Kidney (tissue), 14 donors: ENCODE data around the gene ATP13A3. TPM values are rescaled to one million over a fixed set of nuclear protein-coding genes. Genes with fewer than 3 reads are reported as not detected.
A peak's percentile ranks its signal among the peaks of the same experiment; 100 is the strongest.

Source experiments
- DNase-seq, 5 donors: peaks; one replicate each; pipeline ENCODE4 v3.0.0-alpha.2; 2013 to 2020
- FAIRE-seq: peaks from 2 replicates; lab custom pipeline; 2012; peaks lifted over from hg19 to GRCh38; lab: Jason Lieb, UNC
- H3K27ac ChIP-seq, 2 donors: one replicate each; pipeline ENCODE4 v1.7.0; 2013; ENCODE audit warnings: low read depth in 2 of 2, low read length in 2 of 2, inconsistent platforms in 1 of 2
- H3K27me3 ChIP-seq: one replicate; pipeline ENCODE4 v1.7.1; 2013; ENCODE audit warnings: low read length, inconsistent platforms; ENCODE audit not compliant: control insufficient read depth, insufficient read depth
- H3K36me3 ChIP-seq, 3 donors: one replicate each; pipeline versions ENCODE4 v1.7.0 to v1.7.1; 2013; ENCODE audit warnings: low read length in 3 of 3, control low read depth in 1 of 3, inconsistent platforms in 1 of 3; ENCODE audit not compliant: insufficient read depth in 3 of 3, control insufficient read depth in 2 of 3
- H3K4me1 ChIP-seq, 3 donors: one replicate each; pipeline versions ENCODE4 v1.7.0 to v1.7.1; 2013; ENCODE audit warnings: low read length in 3 of 3, inconsistent platforms in 1 of 3, low read depth in 1 of 3; ENCODE audit not compliant: control insufficient read depth in 2 of 3, insufficient read depth in 2 of 3
- H3K4me3 ChIP-seq, 3 donors: one replicate each; pipeline versions ENCODE4 v1.7.0 to v1.8.1; 2013; ENCODE audit warnings: low read length in 3 of 3, control low read depth in 1 of 3, inconsistent platforms in 1 of 3
- H3K9ac ChIP-seq, 3 donors: one replicate each; pipeline versions ENCODE4 v1.7.0 to v1.7.1; 2013; ENCODE audit warnings: low read length in 3 of 3, control low read depth in 1 of 3, inconsistent platforms in 1 of 3
- H3K9me3 ChIP-seq, 3 donors: one replicate each; pipeline versions ENCODE4 v1.7.0 to v1.7.1; 2013; ENCODE audit warnings: low read length in 3 of 3, control low read depth in 1 of 3, inconsistent platforms in 1 of 3; ENCODE audit not compliant: control insufficient read depth in 2 of 3, insufficient read depth in 1 of 3
- intact Hi-C: fragments of 100-400 bp; cut with DNase I; formaldehyde crosslinking; loops from one replicate; pipeline ENCODE4 v1.11.1; 2022
- polyA plus RNA-seq: library from polyadenylated mRNA; stranded (reverse); fragments of 350-450 nt; fragmentation: Illumina TruSeq; extraction: RNeasy Lipid Tissue Mini Kit (QIAGEN cat#74804); gene quantifications from one replicate; pipeline ENCODE4 v1.2.3, GENCODE V29; 2014; ENCODE audit warnings: low read depth, low replicate concordance; ENCODE audit not compliant: insufficient read depth
- total RNA-seq: library from RNA; stranded (reverse); fragmentation: NEBNext Ultra II Directional; extraction: Animal tissue kit (Norgen Biotek cat#: 25700); gene quantifications from one replicate; pipeline ENCODE4 v1.2.1, GENCODE V29; 2021
- TF ChIP-seq, protein P1 (sequence below): IDR thresholded peaks from 3 replicates; pipeline ENCODE4 v1.5.1; 2012; ENCODE audit warnings: mild to moderate bottlenecking, moderate library complexity, borderline replicate concordance; ENCODE audit not compliant: insufficient read depth; ENCODE audit errors: extremely low read depth
- donor health status: control.
- donor health status: control.
- donor health status: control.
- donor health status: control.
- donor health status: control.
- donor health status: DM: yes; HTN: yes; CAD: no.
- donor health status: Normal renal cell carcinoma (clear cell type).

Gene ATP13A3
- total and polyA plus RNA-seq, 2 donors from 2014 or later, result 15.3 to 103 TPM

DNA sequence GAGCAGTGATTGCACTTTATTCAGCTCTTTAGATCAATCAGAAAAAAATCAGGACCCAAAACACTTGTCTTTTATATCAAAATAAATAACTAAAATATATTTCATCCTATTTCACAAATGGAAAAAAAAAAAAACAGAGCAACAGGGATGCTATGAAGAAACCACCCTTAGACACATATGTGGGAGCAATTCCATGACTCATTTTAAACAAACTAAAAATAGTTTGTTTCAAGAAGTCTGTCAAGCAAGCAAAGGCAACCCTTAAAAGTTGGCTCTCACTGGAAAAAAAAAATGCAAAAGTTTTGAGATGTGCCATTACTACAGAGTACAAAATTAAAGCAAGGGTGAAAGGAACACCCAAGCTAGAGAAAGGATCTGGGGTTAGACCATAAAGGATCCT is 5.7 kb downstream of the ATP13A3 start:
- Histone ChIP-seq H3K27me3 (no peaks in the 10 kb centered on the region), H3K9ac (no peak overlapping the region), H3K36me3 (peaks cover 0 to 4% (median 0%) of the 10 kb centered on the region in 3 donors), H3K9me3 (no peaks in the 10 kb centered on the region), H3K4me3 (no peak overlapping the region), H3K4me1 (peaks cover 5 to 19% (median 9%) of the 10 kb centered on the region in 3 donors), H3K27ac (no peak overlapping the region)
- intact Hi-C loops, result no loop called here
- TF ChIP-seq, protein P1, sequence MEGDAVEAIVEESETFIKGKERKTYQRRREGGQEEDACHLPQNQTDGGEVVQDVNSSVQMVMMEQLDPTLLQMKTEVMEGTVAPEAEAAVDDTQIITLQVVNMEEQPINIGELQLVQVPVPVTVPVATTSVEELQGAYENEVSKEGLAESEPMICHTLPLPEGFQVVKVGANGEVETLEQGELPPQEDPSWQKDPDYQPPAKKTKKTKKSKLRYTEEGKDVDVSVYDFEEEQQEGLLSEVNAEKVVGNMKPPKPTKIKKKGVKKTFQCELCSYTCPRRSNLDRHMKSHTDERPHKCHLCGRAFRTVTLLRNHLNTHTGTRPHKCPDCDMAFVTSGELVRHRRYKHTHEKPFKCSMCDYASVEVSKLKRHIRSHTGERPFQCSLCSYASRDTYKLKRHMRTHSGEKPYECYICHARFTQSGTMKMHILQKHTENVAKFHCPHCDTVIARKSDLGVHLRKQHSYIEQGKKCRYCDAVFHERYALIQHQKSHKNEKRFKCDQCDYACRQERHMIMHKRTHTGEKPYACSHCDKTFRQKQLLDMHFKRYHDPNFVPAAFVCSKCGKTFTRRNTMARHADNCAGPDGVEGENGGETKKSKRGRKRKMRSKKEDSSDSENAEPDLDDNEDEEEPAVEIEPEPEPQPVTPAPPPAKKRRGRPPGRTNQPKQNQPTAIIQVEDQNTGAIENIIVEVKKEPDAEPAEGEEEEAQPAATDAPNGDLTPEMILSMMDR, result no peak
- DNase-seq, result no peak
- no peak for FAIRE-seq

- no peak overlapping the region for H3K4me3 ChIP-seq
- H3K36me3 ChIP-seq, result peaks cover 0 to 4% (median 0%) of the 10 kb centered on the region in 3 donors
- no peak overlapping the region for H3K9ac ChIP-seq
- H3K27ac ChIP-seq, result no peak overlapping the region
- TF ChIP-seq, protein P1, result no peak
- H3K4me1 ChIP-seq, result peaks cover 0 to 24% (median 9%) of the 10 kb centered on the region in 3 donors
- FAIRE-seq (no peak), DNase-seq (peak in 1 of 5 donors; percentile 43)
- intact Hi-C loops, result no loop called here
- no peaks in the 10 kb centered on the region for H3K27me3 ChIP-seq
- no peaks in the 10 kb centered on the region for H3K9me3 ChIP-seq
These were observed 10.0 kb downstream of the ATP13A3 start for GRCh38 chr3:194476784-194477183.

- Histone ChIP-seq H3K9me3 (no peaks in the 10 kb centered on the region), H3K9ac (no peak overlapping the region), H3K27ac (no peak overlapping the region), H3K4me3 (no peak overlapping the region), H3K36me3 (peaks cover 0 to 4% (median 0%) of the 10 kb centered on the region in 3 donors), H3K4me1 (peaks cover 0 to 19% (median 10%) of the 10 kb centered on the region in 3 donors), H3K27me3 (no peaks in the 10 kb centered on the region)
- DNase-seq (no peak), FAIRE-seq (no peak)
- intact Hi-C loops, result no loop called here
- TF ChIP-seq, protein P1, result no peak
These were observed 10.8 kb downstream of the ATP13A3 start for GRCh38 chr3:194475978-194476377.
